Gastrocnemius medialis (tissue), 4 donors: Measurements from ENCODE around the gene GRIK4. TPM values are rescaled to one million over a fixed set of nuclear protein-coding genes. Genes with fewer than 3 reads are reported as not detected.

Experiments
- ATAC-seq, 2 donors: fragments of 150-250 bp; one replicate each; pipeline ENCODE4 v1.9.1; 2016
- DNase-seq, 2 donors: peaks; one replicate each; pipeline ENCODE4 v3.0.0-alpha.2; 2019
- H3K27ac ChIP-seq, 4 donors: fragments of 200-600 bp; sonication (generic); 1 replicate in 1 of 4; 2 replicates in 3 of 4; pipeline ENCODE4 v1.5.1; 2016 to 2018; ENCODE audit warnings: mild to moderate bottlenecking in 2 of 4, moderate library complexity in 1 of 4
- H3K27me3 ChIP-seq, 3 donors: fragments of 200-600 bp; sonication (generic) in 2 of 3; 1 replicate in 1 of 3; 2 replicates in 2 of 3; pipeline versions ENCODE4 v1.5.1 to v1.6.0; 2016 to 2019; ENCODE audit warnings: mild to moderate bottlenecking in 1 of 3, moderate library complexity in 1 of 3
- H3K36me3 ChIP-seq, 2 donors: fragments of 200-600 bp; sonication (generic) in 1 of 2; one replicate each; pipeline ENCODE4 v1.5.1; 2017 to 2018
- H3K4me1 ChIP-seq, 2 donors: fragments of 200-600 bp; sonication (generic) in 1 of 2; one replicate each; pipeline ENCODE4 v1.5.1; 2016 to 2017; ENCODE audit warnings: mild to moderate bottlenecking in 2 of 2
- H3K4me3 ChIP-seq, 4 donors: fragments of 200-600 bp; sonication (generic) in 3 of 4; 1 replicate in 1 of 4; 2 replicates in 3 of 4; pipeline ENCODE4 v1.5.1; 2016 to 2019; ENCODE audit warnings: mild to moderate bottlenecking in 2 of 4
- H3K9me3 ChIP-seq, 3 donors: fragments of 200-600 bp; sonication (generic) in 2 of 3; 1 replicate in 1 of 3; 2 replicates in 2 of 3; pipeline ENCODE4 v1.5.1; 2016 to 2019
- CTCF ChIP-seq, 5 experiments: fragments of 450-650 bp in 3 of 5; fragments of 200-600 bp in 2 of 5; sonication (generic) in 2 of 5; IDR thresholded peaks in 4 of 5; conservative IDR thresholded peaks in 1 of 5; 1 replicate in 4 of 5; 2 replicates in 1 of 5; pipeline ENCODE4 v1.5.1; 2016 to 2019; ENCODE audit warnings: antibody characterized with exemption in 5 of 5, mild to moderate bottlenecking in 3 of 5, moderate library complexity in 3 of 5
- POLR2A ChIP-seq, 2 donors: fragments of 450-650 bp; IDR thresholded peaks; one replicate each; pipeline ENCODE4 v1.6.1; 2017; ENCODE audit warnings: antibody characterized with exemption in 2 of 2, mild to moderate bottlenecking in 2 of 2, moderate library complexity in 2 of 2
- in situ Hi-C, 4 donors: fragments of 200-750 bp; cut with MboI; loops; one replicate each; pipeline versions ENCODE4 v1.15.0 to v1.8.0; 2017; ENCODE audit warnings: low sequenced_read_pairs in 4 of 4
- intact Hi-C: fragments of 100-400 bp; cut with DNase I; formaldehyde crosslinking; loops from one replicate; pipeline ENCODE4 v1.15.1; 2023; ENCODE audit warnings: low total_unique reads
- total RNA-seq, 4 donors: library from RNA; depleted of rRNA; stranded (reverse); fragments of >200 nt; gene quantifications; one replicate each; pipeline versions ENCODE4 v1.1.0 to v1.2.3, GENCODE V29; 2016

The GRIK4 gene
- total RNA-seq, 4 donors from 2014 or later, result 0.42 TPM; not detected in 3

- no peak overlapping the region for H3K4me3 ChIP-seq
- H3K27ac ChIP-seq, result no peak overlapping the region
- no peaks in the 10 kb centered on the region for H3K27me3 ChIP-seq
- in situ Hi-C loops (no loop called here), intact Hi-C loops (no loop called here)
- ATAC-seq (no peak), DNase-seq (no peak)
- H3K9me3 ChIP-seq, result peaks cover 0 to 7% (median 3%) of the 10 kb centered on the region in 3 donors
- no peak for TF ChIP-seq CTCF (IDR thresholded peaks at IDR 0.05 in 4 of 5, conservative IDR thresholded peaks at IDR 0.05 in 1 of 5)
- TF ChIP-seq POLR2A (IDR thresholded peaks at IDR 0.05), result no peak
- no peaks in the 10 kb centered on the region for H3K36me3 ChIP-seq
- no peaks in the 10 kb centered on the region for H3K4me1 ChIP-seq
These were observed 216.2 kb downstream of the GRIK4 start for GRCh38 chr11:120727752-120728151.

DNA sequence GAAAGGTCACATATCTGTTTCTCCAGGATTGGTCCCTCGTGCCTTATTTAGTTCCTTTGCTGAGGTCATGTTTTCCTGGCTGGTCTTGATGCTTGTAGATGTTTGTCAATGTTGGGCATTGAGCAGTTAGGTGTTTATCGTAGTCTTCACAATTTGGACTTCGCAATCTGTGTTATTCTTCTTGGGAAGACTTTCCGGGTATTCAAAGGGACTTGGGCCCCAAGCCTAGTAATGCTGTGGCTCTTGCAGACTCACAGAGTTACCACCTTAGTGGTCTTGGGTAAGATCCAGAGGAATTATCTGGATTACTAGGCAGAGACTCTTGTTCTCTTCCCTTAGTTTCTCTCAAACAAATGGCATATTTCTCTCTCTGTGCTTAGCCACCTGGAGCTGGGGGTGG lies 223.5 kb downstream of the GRIK4 start:
- Histone ChIP-seq H3K4me3 (no peak overlapping the region), H3K27me3 (no peaks in the 10 kb centered on the region), H3K36me3 (no peaks in the 10 kb centered on the region), H3K4me1 (no peaks in the 10 kb centered on the region), H3K9me3 (no peaks in the 10 kb centered on the region), H3K27ac (no peak overlapping the region)
- ATAC-seq, result no peak
- in situ Hi-C loops (no loop called here), intact Hi-C loops (no loop called here)
- DNase-seq, result no peak
- no peak for TF ChIP-seq POLR2A (IDR thresholded peaks at IDR 0.05)
- TF ChIP-seq CTCF (IDR thresholded peaks at IDR 0.05 in 4 of 5, conservative IDR thresholded peaks at IDR 0.05 in 1 of 5), result no peak

GRCh38 chr11:120738516-120739046 lies 227.0 kb downstream of the GRIK4 start:
- H3K27ac ChIP-seq, result no peak overlapping the region
- intact Hi-C loops, result no loop called here
- H3K4me1 ChIP-seq, result no peaks in the 10 kb centered on the region
- no peaks in the 10 kb centered on the region for H3K9me3 ChIP-seq
- no peak overlapping the region for H3K4me3 ChIP-seq
- in situ Hi-C loops, result no loop called here
- no peaks in the 10 kb centered on the region for H3K36me3 ChIP-seq
- H3K27me3 ChIP-seq, result peaks cover 0 to 2% (median 0%) of the 10 kb centered on the region in 3 donors
- ATAC-seq, result no peak
- no peak for TF ChIP-seq POLR2A (IDR thresholded peaks at IDR 0.05)
- no peak for TF ChIP-seq CTCF (IDR thresholded peaks at IDR 0.05 in 4 of 5, conservative IDR thresholded peaks at IDR 0.05 in 1 of 5)
- DNase-seq, result no peak

DNA sequence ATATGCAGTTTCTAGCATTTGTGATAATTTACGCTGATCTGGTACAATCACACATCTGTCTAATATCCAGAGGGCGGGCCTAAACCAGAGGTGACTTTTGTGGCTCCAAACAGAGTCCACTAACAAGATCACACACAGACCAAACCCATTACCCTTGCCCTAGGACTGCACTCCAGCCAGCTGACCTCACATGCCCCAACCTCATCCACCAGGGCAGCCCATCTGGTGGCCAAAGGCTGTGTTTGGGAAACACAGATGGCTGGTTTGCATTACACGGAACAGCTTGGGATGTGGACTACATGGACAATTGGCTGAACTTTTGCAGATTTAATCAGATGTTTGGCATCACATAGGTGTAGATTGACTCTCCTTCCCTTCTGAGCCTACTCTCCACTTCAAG lies 228.2 kb downstream of the GRIK4 start:
- Histone ChIP-seq H3K4me1 (no peaks in the 10 kb centered on the region), H3K27ac (no peak overlapping the region), H3K4me3 (no peak overlapping the region), H3K27me3 (peaks cover 0 to 2% (median 0%) of the 10 kb centered on the region in 3 donors), H3K36me3 (no peaks in the 10 kb centered on the region), H3K9me3 (no peaks in the 10 kb centered on the region)
- TF ChIP-seq POLR2A (IDR thresholded peaks at IDR 0.05) (no peak), CTCF (IDR thresholded peaks at IDR 0.05 in 4 of 5, conservative IDR thresholded peaks at IDR 0.05 in 1 of 5) (no peak)
- DNase-seq (no peak), ATAC-seq (no peak)
- intact Hi-C loops, result no loop called here
- in situ Hi-C loops, result no loop called here

DNA sequence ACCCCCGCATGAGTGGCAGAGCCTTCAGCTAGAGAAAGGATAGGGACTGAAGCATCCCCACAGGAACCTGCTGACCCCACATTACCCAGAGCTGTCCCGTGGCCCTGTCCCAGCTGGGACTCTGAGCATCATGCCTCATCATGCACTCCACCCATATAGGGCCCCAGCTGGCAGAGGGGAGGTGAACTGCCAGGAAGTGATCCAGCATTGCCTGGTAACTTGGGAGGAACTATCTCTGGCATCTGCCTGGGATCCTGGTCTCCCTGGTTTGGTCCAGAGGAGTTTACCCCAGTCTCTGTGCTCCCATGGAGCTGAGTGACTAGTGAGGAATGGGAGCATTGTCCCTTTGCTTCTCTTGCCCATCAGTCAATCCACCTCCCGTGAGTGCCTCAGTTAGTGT lies 228.8 kb downstream of the GRIK4 start:
- ATAC-seq (no peak), DNase-seq (no peak)
- Histone ChIP-seq H3K4me3 (no peak overlapping the region), H3K27me3 (peaks cover 0 to 2% (median 0%) of the 10 kb centered on the region in 3 donors), H3K36me3 (no peaks in the 10 kb centered on the region), H3K27ac (no peak overlapping the region), H3K4me1 (no peaks in the 10 kb centered on the region), H3K9me3 (no peaks in the 10 kb centered on the region)
- no peak for TF ChIP-seq CTCF (IDR thresholded peaks at IDR 0.05 in 4 of 5, conservative IDR thresholded peaks at IDR 0.05 in 1 of 5)
- TF ChIP-seq POLR2A (IDR thresholded peaks at IDR 0.05), result no peak
- in situ Hi-C loops (no loop called here), intact Hi-C loops (no loop called here)
